Fibroblast of villous mesenchyme (primary cell): ENCODE measurements around the gene PIK3IP1. TPM values are rescaled to one million over a fixed set of nuclear protein-coding genes. Genes with fewer than 3 reads are reported as not detected.

Experiments used
- DNase-seq: peaks from one replicate; pipeline ENCODE4 v3.0.0-alpha.2; 2010; ENCODE audit warnings: low read depth
- H3K4me3 ChIP-seq: 2 replicates; pipeline ENCODE4 v1.5.1; 2011; ENCODE audit warnings: low read depth, mild to moderate bottlenecking, low read length
- total RNA-seq: library from RNA; depleted of rRNA; stranded (reverse); fragments of >200 nt; gene quantifications from 2 replicates; pipeline ENCODE4 v1.2.3, GENCODE V29; 2012
- TF ChIP-seq, protein P1 (sequence below): IDR thresholded peaks from 2 replicates; pipeline ENCODE4 v1.5.1; 2012; ENCODE audit warnings: low read depth, mild to moderate bottlenecking, low read length; ENCODE audit not compliant: insufficient read depth

The PIK3IP1 gene
- total RNA-seq, 1 donor: 11.2 TPM

DNA sequence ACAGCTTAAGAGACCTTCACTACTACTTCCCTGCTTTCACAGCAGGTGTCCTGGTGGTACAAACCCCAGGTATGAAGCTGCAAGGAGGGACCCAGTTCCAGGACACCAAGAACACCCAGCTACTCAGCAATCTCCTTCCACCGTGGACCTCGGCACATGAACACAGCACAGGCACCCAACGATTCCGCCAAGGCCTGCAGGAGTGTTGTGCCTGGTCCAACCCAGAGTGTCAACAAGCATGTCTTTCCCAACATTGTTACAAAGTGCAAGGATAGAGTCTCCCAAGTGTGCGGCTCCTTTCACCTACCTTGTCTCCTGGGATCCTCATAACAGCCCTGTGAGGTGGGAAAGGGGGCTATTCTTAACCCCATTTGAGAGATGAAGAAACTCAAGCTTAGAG lies 42.0 kb upstream of the PIK3IP1 start:
- no peak for DNase-seq
- H3K4me3 ChIP-seq: no peak overlapping the region
- TF ChIP-seq, protein P1, sequence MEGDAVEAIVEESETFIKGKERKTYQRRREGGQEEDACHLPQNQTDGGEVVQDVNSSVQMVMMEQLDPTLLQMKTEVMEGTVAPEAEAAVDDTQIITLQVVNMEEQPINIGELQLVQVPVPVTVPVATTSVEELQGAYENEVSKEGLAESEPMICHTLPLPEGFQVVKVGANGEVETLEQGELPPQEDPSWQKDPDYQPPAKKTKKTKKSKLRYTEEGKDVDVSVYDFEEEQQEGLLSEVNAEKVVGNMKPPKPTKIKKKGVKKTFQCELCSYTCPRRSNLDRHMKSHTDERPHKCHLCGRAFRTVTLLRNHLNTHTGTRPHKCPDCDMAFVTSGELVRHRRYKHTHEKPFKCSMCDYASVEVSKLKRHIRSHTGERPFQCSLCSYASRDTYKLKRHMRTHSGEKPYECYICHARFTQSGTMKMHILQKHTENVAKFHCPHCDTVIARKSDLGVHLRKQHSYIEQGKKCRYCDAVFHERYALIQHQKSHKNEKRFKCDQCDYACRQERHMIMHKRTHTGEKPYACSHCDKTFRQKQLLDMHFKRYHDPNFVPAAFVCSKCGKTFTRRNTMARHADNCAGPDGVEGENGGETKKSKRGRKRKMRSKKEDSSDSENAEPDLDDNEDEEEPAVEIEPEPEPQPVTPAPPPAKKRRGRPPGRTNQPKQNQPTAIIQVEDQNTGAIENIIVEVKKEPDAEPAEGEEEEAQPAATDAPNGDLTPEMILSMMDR: no peak

DNA sequence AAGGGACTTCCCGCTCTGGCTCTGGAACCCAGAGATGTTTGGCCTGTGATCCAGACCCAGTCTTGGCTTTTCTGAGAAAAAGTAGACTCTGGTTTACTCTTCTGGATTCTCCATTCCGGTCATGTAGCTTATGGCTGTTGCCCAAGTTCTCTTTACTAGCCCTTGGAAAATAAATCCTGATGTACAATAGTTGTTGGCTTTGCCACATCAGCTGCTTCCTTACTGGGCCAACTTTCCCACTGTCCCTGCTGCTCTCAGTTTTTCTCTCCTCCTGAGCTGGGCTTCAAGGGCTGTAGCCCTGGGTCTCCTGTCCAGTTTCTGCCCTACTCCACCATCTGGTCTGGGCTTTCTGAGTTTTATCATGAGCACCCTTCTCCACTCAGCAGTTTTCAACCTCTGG lies 41.4 kb upstream of the PIK3IP1 start:
- TF ChIP-seq, protein P1: no peak
- DNase-seq: no peak
- H3K4me3 ChIP-seq: no peak overlapping the region

DNA sequence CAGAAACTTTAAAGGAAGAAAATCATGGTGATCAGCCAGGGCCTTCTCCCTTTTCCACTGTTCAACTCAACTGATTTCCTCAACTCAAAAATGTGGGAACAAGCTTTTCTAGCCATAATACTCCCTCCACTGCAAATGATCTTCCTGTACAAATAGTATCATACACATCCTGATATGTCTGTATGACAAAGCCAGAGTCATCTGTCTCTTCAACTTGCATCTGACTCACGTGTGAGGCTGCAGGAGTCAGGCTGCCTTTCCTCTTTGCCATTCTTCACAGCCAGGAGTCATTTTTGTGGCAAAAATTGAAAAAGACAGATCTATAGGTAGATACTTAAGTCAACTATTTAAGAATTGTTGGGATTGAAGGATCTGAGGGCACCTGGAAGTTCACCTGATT lies 40.6 kb upstream of the PIK3IP1 start:
- no peak overlapping the region for H3K4me3 ChIP-seq
- no peak for DNase-seq
- TF ChIP-seq, protein P1: no peak

DNA sequence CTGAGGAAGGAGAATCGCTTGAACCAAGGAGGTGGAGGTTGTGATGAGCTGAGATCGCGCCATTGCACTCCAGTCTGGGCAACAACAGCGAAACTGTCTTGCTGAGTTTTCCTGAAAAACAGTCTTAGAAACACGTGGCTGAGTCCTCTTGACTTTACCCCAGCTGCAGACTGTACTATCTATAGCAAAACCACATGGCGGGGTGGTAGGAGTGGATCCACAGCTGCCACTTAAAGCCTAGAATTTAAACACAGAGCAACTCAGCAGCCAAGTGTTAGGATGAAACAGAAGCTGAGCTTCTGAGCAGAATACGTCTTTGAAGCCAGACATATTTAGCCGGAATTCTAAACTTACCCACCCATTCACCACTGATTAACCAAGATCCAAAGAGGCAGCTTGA lies 39.7 kb upstream of the PIK3IP1 start:
- no peak for DNase-seq
- TF ChIP-seq, protein P1: no peak
- H3K4me3 ChIP-seq: no peak overlapping the region

DNA sequence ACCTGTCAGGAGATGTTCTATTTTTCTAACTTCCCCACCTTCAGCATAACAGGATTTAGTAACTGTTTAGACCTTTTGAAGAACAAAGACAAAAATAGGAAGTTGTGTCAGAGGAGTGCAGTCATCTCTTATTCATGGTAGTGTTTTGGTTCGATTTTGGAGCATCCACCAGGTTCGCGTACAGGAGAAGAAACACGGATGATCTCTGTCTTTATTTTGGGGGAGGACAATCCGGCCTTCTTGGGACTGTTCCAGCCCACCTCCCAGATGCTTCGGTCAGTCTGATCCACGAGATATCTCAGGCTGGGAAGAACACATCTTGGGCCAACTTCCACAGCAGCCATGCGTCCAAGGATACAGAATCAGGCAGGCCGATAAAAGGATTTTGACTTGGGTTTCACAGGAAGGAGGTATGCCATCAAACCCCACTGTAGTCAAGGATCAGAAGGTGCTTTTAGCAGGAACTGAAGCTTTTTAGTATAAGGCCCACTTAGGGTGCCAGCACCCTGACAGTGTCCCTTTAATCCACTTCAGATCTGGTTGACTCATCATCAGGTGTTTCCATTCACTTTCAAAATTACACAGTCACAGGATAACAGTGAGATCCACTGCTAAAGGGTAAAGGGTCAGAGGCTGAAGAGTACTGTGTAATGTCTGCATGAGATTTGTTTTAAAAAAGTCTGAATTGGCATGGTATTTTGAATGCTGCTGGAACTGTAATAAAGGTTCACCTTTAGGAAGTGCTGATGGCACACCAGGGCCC lies 37.3 kb upstream of the PIK3IP1 start:
- DNase-seq: peak; percentile 54
- TF ChIP-seq, protein P1: no peak
- no peak overlapping the region for H3K4me3 ChIP-seq

DNA sequence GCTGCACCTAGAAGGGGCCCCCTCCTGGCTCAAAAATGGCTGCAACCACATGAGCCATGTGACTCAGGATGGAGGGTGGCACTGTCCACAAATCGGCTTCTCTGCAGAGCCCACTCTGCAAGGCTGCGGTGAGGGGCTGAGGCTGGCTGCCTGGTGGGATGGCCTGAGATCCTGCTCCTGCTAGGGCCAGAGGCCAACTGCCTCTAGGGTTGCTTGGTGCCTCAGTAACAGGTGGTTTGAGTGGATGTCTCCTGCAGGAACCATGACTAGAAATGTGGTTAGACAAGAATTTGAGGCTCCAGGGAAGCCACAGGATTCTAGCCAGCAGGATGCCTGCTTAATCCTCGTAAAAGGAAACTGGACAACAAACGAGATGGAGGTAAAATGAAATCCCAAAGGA lies 36.7 kb upstream of the PIK3IP1 start:
- TF ChIP-seq, protein P1: no peak
- DNase-seq: peak; percentile 59
- H3K4me3 ChIP-seq: no peak overlapping the region

DNA sequence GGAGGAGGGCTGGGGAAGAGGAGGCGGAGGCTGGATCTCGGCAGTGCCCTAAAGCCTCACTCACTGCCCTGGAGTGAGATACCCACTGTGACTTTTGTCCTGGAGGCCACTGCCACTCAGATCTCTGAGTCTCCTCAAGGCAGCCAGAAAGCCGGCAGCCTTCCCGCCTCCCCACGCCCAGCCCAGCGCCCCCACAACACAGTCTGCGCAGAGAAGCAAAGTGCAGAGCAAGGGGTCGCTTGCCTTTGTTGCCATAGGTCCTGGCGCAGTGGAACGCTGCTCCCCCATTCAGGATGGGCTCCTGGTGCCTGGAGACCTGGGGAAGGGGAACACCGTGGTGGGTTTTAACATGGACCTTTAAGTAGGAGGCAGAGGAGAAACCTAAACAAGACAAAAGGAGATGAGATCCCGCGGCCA lies 36.3 kb upstream of the PIK3IP1 start:
- TF ChIP-seq, protein P1: no peak
- DNase-seq: no peak

More for the DNA sequence above, 36.3 kb upstream of the PIK3IP1 start:
- H3K4me3 ChIP-seq: no peak overlapping the region
